HG03103 (cell line): ENCODE data around the gene CIDEC.

ENCODE experiments used
- ATAC-seq: cut with Tn5 transposase; IDR thresholded peaks from one replicate; pipeline ENCODE4 v1.9.1; 2021; ENCODE audit warnings: low read depth; ENCODE audit not compliant: unreplicated experiment

The CIDEC gene, protein sequence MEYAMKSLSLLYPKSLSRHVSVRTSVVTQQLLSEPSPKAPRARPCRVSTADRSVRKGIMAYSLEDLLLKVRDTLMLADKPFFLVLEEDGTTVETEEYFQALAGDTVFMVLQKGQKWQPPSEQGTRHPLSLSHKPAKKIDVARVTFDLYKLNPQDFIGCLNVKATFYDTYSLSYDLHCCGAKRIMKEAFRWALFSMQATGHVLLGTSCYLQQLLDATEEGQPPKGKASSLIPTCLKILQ

DNA sequence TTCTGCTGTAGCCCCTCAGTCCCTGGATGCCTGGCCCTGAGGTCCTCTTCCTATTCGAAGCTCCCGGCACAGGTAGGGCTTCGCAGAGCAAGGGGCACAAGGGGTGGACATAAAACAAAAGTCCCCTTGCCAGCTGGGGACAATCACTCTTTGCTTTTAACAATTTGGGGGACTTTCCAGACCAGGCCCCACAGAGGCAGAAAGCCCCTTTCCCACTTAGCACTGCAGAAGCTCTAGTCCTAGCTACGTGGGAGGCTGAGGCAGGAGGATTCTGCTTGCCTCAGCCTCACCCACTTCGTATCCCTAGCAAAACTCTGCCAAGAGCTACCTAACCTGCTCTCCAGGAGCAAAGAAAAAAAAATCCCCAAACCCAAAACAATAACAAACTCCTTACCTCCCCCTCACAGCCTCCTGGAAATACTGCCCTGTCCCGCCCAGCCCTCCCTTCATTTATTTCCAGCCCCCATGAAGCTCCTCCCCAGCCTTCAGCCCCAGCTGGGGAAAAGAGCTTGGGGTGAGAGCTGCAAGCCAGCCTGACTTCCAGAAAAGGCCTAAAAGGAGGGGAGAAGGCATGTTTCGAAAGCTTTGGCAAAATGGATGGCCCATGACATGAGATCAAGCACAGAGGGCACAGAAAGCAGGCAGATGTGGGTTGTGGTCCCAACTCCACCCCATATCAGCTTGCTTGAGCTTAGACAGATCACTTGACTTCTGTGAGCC, at the start of gene CIDEC:
CIDEC (minus strand) TSS at position 424 of the 720 bp plus-strand sequence. CDS start 1,767 bp downstream, outside the sequence.
- no peak for ATAC-seq

DNA sequence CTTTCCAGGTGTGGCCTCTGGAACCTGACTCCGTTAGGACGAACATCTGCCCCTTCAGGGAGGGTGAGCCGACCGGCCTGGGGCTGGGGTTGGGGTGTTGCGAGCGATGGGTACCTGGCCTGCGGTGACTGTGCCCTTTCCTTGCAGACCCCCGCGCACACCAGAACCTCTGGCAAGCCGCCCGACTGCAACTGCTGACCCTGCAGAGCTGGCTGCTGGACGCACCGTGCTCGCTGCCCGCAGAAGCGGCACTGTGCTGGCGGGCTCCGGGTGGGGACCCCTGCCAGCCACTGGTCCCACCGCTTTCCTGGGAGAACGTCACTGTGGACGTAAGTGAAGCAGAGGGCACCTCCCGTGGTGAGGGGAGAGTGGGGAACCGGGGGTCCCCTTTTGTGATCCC, 48.1 kb upstream of the CIDEC start:
- ATAC-seq, result no peak

DNA sequence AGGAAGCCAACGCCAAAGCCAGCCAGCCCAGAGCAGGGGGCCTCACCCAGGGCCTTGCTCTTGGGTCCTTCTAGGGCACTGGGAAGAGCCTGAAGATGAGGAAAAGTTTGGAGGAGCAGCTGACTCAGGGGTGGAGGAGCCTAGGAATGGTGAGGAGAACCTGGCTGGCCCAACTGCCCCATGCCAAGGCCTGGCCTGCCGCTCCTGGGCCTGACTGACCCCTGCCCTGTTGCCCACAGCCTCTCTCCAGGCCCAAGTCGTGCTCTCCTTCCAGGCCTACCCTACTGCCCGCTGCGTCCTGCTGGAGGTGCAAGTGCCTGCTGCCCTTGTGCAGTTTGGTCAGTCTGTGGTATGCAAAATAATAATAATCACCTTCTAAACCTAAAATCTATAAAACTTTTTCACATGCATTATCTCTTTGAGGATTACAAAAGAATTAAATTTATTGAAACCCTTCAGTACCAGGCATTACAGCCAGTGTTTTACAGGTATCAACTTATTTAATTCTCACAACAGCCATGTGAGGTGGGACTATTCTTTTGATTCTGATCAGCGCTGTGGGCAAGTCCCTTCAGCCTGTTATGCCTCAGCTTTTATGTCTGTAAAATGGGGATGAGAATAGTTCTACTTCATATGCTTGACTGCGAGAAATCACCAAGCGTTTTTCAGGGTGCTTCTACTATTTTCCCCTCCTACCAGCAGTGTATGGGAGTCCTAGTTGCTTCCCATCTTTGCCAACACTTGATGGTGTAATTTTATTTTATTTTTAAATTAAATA, 38.4 kb upstream of the CIDEC start:
- no peak for ATAC-seq

DNA sequence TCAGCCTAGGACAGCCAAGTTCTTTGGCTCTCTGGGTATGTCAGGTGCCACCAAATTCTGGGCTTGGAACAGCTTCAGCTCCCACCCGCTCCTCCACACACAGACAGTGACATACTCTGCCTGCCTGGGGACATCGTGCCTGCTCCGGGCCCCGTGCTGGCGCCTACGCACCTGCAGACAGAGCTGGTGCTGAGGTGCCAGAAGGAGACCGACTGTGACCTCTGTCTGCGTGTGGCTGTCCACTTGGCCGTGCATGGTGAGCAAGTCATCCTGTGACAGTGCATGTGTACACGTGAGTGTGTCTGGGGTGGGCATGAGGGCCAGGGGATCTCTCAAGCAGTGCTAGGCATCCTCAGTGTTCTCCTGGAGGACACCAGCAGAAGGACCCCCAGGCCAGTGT, 37.8 kb upstream of the CIDEC start:
- no peak for ATAC-seq

DNA sequence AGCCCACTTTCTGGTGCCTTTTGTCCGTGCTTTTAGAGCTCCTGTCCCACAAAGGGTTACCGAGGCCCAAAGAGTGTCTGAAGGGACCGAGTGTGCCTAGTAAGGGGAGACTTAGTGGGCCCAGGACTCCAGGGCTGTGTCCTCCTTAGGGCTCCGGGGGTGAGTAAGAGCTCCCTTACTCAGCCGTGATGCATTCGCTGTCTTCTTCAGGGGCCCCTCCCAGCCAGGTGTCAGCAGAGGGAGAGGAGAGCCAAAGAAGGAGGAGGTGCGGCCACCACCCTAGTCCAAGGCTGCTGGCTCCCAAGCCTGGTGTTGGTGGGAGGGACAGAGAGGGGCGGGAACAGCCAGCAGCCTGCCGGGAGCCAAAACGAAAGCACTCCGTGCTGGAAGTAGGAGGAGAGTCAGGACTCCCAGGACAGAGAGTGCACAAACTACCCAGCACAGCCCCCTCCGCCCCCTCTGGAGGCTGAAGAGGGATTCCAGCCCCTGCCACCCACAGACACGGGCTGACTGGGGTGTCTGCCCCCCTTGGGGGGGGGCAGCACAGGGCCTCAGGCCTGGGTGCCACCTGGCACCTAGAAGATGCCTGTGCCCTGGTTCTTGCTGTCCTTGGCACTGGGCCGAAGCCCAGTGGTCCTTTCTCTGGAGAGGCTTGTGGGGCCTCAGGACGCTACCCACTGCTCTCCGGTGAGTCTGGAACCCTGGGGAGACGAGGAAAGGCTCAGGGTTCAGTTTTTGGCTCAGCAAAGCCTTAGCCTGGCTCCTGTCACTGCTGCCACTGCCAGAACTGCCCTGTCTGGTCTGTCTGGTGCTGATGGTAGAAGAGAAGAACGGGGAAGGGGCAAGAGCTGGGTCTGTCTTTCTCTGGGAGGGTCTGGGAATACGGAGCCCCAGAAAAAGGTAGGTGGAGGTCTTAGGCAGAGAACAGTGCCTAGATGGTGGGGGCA, 37.0 kb upstream of the CIDEC start, which contains the start of gene IL17RC:
IL17RC (plus strand) TSS at position 365 of the 947 bp plus-strand sequence; CDS start at position 583, 218 bp downstream.
- no peak for ATAC-seq

DNA sequence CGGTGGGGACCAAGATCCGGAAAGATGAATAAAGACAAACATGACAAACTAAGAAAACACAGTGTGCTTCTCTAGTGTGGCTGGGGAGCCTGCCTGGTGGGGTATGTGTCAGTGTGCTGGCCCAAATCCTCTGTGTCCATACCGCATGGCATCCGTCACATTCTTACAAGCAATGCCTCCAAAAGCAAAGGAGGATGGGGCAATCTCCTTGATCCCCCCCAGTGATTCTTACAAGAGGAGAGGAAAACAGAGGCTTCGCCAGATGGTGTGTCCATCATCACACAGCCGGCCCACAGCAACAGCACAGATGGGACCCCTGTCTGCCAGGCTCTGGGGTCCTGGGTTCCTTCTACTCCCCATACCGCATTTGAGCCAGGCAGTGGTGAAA, 36.3 kb upstream of the CIDEC start:
- ATAC-seq, result no peak

DNA sequence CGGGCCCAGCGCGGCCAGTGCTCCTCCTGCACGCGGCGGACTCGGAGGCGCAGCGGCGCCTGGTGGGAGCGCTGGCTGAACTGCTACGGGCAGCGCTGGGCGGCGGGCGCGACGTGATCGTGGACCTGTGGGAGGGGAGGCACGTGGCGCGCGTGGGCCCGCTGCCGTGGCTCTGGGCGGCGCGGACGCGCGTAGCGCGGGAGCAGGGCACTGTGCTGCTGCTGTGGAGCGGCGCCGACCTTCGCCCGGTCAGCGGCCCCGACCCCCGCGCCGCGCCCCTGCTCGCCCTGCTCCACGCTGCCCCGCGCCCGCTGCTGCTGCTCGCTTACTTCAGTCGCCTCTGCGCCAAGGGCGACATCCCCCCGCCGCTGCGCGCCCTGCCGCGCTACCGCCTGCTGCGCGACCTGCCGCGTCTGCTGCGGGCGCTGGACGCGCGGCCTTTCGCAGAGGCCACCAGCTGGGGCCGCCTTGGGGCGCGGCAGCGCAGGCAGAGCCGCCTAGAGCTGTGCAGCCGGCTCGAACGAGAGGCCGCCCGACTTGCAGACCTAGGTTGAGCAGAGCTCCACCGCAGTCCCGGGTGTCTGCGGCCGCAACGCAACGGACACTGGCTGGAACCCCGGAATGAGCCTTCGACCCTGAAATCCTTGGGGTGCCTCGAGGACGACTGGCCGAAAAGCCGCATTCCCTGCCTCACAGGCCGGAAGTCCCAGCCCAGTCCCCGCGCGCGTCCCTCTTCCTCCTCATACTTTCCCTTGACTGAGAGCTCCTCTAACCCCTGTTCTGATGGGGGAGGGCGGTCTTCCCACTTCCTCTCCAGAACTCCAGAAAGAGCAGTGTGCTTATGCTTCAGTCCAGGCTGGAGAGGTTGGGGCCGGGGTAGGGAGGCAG, 35.4 kb upstream of the CIDEC start:
- peak; percentile 29 for ATAC-seq

DNA sequence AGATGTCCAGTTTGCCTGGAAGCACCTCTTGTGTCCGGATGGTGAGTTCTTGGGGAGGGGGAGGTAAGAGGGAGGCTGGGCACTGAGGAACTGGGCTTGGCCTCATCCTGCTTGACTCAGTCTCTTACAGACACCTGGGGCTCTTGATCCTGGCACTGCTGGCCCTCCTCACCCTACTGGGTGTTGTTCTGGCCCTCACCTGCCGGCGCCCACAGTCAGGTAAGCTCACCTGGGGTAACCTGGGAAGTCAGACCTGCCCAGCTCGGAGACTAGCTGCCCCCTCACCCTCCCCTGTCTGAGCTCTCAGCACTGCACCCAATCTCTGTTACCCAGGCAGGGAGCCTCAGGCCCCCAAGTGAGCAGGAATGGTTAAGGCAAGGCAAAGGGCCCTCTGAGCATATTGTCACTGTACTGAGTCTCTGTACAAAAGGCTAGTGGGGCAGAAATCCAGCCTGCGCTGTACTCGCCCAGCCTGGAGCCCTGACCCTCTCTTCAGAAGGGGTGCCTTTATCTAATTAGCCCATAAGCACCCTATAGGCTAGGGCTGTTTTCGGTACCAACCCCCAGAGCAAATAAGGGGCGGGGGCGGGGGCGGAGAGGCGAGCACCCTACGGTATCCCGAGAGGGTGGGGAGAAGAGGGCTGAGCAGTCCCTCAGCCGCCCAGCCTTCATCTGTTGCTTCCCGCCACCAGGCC, 34.7 kb upstream of the CIDEC start:
- peak; percentile 45 for ATAC-seq

DNA sequence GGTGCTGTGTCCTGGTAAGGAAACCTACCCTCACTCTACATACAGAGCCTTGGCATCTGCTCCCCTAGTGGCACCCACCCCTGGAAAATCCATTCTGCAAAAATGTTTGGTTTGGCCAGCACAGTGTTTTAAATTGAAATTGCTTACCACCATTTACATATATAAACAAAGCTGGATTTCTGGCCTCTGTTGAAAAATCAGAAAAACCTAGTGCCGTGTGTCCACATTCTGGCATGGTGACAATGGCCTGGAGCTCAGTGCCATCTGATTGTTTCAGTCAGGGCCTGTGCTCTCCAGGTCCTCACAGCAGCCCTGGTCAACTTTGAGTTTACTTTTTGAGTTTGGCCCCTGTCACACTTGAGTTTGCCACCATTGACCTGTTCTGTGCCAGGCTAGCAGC, 34.0 kb upstream of the CIDEC start:
- no peak for ATAC-seq

DNA sequence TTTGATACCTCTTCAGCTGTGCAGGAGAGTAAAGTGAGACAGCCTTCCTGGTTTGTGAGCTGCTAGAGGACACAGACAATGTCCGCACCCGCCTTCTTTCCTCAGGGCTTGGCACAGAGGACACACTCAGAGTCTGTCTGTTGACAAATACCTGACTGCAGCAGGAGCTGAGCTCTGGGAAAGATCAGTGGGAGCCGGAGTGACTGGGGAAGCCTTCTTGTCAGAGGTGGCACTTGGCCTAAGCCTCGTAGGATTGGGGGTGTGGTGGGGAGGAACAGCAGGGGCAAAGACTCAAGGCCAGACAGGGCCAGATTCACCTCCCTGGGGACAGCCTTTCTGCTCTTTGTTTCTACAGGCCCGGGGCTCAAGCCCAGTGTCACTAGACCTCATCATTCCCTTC, 33.5 kb upstream of the CIDEC start:
- ATAC-seq, result no peak

DNA sequence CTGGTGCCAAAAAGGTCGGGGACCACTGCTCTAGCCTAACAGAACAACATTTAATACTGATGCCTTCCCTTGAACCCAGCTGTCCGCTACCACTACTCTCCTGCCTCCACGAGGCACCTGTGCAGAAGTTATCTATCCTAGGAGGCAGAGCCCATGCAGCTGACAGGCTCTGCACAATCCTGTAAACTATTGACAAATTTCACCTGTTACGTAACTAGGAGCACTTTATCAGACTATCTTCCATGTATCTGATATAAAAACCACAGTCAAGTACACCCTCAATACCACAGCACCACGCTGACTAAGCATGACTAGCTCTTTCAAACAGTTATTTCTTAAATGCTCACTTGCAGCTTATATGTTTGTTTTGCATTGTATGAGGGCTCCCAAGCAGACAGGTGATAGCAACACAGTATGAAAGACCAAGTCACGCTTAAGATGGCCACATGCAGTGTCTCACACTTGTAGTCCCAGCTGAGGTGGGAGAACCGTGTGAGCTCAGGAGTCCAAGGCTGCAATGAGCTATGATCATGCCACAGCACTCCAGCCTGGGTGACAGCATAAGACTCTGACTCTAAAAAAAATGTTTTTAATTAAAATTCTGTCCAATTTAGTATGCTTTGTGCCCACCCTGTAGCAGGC, 32.4 kb upstream of the CIDEC start:
- ATAC-seq, result no peak

DNA sequence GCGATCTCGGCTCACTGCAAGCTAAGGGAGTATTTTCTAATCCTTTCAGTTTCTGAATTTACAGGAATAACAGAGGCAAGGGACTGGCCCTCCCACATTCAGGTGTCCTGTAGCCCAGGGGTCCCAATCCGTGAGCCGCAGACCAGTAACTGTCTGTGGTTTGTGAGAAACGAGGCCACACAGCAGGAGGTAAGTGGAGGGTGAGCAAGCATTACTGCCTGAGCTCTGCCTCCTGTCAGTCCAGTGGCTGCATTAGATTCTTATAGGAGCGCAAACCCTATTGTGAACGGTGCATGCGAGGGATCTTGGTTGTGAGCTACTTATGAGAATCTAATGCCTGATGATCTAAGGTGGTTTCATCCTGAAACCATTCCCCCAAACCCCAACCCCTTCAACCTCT, 31.8 kb upstream of the CIDEC start:
- no peak for ATAC-seq

DNA sequence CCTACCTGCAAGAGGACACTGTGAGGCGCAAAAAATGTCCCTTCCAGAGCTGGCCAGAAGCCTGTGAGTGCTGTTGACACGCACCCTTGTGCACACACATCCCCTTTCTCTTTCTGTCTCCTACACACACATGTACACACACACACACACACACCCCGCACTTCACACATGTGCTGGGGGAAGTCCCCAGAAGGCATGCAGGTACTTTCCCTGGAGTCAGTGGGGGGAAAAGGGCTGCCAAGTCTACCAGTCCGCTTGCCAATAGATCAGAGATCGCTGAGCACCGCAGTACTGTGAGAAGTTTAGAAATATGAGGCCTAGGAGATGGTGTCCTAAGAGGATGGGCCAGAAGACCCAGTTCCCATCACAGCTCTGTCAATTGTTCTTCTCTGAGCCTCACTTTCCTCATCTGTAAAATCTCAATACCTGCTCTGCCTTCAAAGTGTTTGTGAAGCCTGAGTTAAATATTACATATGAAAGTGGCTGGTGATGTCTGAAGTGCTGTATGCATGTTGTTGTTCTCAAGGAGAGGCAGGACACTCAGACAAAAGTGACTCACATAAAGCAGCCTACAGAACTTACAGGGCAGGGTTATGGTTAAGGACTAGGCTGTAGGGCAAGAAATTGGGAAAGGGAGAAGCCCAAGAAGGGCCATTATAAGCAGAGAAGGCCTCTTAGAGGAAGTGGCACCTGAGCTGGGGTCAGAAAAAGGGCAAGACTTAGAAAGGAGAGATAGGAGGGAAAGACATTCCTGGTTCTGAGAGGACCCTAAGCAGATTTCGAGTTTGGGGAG, 29.4 kb upstream of the CIDEC start:
- ATAC-seq, result no peak

DNA sequence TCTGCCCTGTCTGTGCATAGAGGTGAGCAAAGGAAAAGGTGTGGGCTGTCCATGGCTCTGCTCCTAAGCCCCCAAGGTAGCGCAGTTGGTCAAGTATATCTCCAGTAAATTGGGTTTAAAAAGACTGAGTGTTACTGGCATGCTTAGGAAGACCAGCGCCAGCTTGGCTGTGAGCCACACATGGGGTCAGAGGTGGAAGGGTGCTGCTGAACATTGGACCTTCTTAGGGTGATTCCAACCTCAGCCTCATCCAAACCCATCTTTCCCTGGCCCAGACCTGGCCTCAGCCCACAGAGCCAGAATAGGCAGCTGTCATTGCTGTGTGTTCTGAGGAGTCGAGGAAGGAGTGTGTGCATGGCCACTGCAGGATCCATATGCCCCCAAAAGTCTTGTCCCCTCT, 28.2 kb upstream of the CIDEC start:
- no peak for ATAC-seq

DNA sequence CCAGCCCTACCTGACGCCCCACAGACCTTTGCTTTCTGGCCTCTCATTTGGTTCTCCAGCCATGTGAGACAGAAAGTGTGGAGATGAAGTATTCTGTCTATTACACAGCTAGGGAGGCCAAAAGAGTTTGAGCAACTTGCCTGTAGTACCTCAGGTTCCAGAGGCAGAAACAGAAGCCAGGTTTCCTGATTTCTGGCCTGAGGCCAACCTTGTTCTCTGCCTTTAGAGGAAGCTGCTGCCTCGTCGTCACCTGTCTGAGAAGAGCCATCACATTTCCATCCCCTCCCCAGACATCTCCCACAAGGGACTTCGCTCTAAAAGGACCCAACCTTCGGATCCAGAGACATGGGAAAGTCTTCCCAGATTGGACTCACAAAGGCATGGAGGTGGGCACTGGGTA, 26.4 kb upstream of the CIDEC start:
- ATAC-seq, result no peak

DNA sequence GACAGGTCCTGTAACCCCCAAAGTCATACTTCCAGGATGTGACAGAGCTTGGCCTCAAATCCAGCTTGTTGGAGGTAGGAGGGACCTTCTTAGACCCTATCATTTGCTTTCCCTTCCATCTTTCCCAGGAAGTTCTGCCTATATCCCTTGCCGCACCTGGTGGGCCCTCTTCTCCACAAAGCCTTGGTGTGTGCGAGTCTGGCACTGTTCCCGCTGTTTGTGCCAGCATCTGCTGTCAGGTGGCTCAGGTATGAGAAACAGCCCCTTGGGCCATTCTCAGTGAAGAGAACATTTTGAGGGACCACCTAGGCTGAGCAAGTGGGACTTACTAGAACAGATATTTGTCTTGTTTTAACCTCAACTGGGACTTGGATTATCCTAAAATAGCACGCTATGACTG, 23.9 kb upstream of the CIDEC start:
- no peak for ATAC-seq

DNA sequence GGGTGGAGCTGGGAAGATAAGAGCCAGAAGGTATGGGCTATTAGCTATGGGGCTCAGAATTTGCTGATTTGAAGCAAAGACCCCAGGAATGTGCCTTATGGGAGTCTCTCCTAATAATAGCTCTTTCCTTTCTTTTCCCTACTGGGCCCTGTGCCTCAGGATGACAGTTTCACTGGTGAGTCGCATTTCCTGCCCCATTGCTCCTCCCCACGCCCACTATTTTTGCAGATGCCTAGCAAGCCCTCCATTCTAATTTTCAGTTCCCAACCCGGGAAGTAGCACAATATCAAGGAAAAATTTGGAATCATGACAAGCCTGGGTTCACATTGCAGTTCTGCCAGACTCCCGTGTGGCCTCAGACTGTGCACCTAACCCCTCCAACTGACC, 23.2 kb upstream of the CIDEC start:
- ATAC-seq, result no peak
